ENCODE data around the gene INPP5D.

DNA sequence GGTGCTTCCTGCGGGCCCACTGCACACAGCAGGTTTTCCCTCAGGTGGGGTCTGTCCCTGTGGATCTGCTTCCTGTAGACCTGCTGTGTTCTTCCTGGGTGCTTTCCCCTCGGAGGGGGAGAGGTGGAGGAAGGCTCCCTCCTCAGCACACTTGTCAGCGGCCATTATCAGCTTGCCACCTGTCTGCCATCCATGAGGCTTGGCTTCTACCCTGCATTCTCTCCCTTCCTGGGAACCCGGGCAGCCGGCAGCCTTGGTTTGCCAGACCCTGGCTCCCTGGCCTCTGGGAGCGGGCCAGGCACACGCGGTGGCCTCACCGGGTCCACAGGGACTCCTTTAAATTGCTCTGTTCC is 58.5 kb downstream of the INPP5D start:
- TF ChIP-seq, protein P1, sequence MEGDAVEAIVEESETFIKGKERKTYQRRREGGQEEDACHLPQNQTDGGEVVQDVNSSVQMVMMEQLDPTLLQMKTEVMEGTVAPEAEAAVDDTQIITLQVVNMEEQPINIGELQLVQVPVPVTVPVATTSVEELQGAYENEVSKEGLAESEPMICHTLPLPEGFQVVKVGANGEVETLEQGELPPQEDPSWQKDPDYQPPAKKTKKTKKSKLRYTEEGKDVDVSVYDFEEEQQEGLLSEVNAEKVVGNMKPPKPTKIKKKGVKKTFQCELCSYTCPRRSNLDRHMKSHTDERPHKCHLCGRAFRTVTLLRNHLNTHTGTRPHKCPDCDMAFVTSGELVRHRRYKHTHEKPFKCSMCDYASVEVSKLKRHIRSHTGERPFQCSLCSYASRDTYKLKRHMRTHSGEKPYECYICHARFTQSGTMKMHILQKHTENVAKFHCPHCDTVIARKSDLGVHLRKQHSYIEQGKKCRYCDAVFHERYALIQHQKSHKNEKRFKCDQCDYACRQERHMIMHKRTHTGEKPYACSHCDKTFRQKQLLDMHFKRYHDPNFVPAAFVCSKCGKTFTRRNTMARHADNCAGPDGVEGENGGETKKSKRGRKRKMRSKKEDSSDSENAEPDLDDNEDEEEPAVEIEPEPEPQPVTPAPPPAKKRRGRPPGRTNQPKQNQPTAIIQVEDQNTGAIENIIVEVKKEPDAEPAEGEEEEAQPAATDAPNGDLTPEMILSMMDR (IDR thresholded peaks at IDR 0.05; ENCODE audit: insufficient read depth, low read depth, low read length): no peak
- TF ChIP-seq EZH2 (IDR thresholded peaks at IDR 0.05; ENCODE audit: insufficient read depth, low read length): no peak
